Activated T-helper 1 cell treated with anti-CD3 and anti-CD28 coated beads, Interleukin-12 subunit alpha, Interleukin-12 subunit beta, Interleukin-2, Interleukin-4 antibody, amounts not matched to agents 30 ng/mL and 10 ng/mL and 1 ng/mL, durations not matched to agents 14 hours and 24 hours and 36 hours (primary cell): ENCODE data around the gene CSN1S1. TPM values are rescaled to one million over a fixed set of nuclear protein-coding genes. Genes with fewer than 3 reads are reported as not detected.

Experiments
- DNase-seq: peaks from one replicate; pipeline ENCODE4 v3.0.0; 2021; ENCODE audit warnings: low spot score
- H3K27ac Mint-ChIP-seq: one replicate; pipeline ENCODE4 v1.8.0; 2021; ENCODE audit warnings: mild to moderate bottlenecking, mixed read lengths
- H3K27me3 Mint-ChIP-seq: one replicate; pipeline ENCODE4 v1.8.0; 2022; ENCODE audit warnings: mild to moderate bottlenecking, moderate library complexity, mixed read lengths; ENCODE audit not compliant: insufficient read depth
- H3K36me3 Mint-ChIP-seq: one replicate; pipeline ENCODE4 v1.8.0; 2021; ENCODE audit warnings: low read depth, mixed read lengths
- H3K4me1 Mint-ChIP-seq: one replicate; pipeline ENCODE4 v1.8.0; 2021; ENCODE audit warnings: low read depth, mixed read lengths
- H3K4me3 Mint-ChIP-seq: one replicate; pipeline ENCODE4 v1.8.0; 2021; ENCODE audit warnings: mild to moderate bottlenecking, moderate library complexity, mixed read lengths
- H3K9me3 Mint-ChIP-seq: one replicate; pipeline ENCODE4 v1.8.0; 2021; ENCODE audit warnings: mixed read lengths
- intact Hi-C: fragments of 100-400 bp; cut with micrococcal nuclease; formaldehyde crosslinking; loops from one replicate; pipeline ENCODE4 v1.15.1; 2024
- total RNA-seq: library from RNA; stranded (reverse); gene quantifications from 2 replicates; pipeline ENCODE4 v1.2.3, GENCODE V29; 2022

The CSN1S1 gene
- total RNA-seq, 1 donor from 2014 or later = not detected

- H3K9me3 Mint-ChIP-seq = no peaks in the 10 kb centered on the region
- intact Hi-C loops = no loop called here
- no peak for DNase-seq
- no peaks in the 10 kb centered on the region for H3K36me3 Mint-ChIP-seq
- H3K4me3 Mint-ChIP-seq = no peak overlapping the region
- no peaks in the 10 kb centered on the region for H3K27me3 Mint-ChIP-seq
- no peak overlapping the region for H3K27ac Mint-ChIP-seq
- no peaks in the 10 kb centered on the region for H3K4me1 Mint-ChIP-seq
Observed at GRCh38 chr4:69934150-69934549, 3.3 kb downstream of the CSN1S1 start.

DNA sequence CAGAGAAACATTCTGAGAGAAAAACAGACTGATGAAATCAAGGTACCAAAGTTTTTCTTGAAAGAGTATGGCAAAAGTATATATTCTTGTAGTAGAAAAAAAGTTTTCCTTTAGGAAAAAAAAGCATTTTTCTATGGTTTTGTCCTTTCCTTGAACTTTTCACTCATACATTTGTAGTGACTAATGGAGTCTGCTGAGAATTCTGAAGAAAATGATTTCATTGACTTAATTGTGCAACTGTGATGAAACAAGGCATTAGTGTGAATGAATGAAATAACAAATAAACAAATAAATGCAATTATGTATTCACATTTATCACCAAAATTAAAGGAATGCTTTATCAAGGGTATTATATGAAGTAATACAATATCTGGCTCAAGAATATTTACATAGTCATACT is 5.7 kb downstream of the CSN1S1 start:
- no peaks in the 10 kb centered on the region for H3K36me3 Mint-ChIP-seq
- no peak for DNase-seq
- no peaks in the 10 kb centered on the region for H3K9me3 Mint-ChIP-seq
- H3K4me1 Mint-ChIP-seq = no peaks in the 10 kb centered on the region
- intact Hi-C loops = no loop called here
- H3K4me3 Mint-ChIP-seq = no peak overlapping the region
- H3K27me3 Mint-ChIP-seq = no peaks in the 10 kb centered on the region
- H3K27ac Mint-ChIP-seq = no peak overlapping the region

DNA sequence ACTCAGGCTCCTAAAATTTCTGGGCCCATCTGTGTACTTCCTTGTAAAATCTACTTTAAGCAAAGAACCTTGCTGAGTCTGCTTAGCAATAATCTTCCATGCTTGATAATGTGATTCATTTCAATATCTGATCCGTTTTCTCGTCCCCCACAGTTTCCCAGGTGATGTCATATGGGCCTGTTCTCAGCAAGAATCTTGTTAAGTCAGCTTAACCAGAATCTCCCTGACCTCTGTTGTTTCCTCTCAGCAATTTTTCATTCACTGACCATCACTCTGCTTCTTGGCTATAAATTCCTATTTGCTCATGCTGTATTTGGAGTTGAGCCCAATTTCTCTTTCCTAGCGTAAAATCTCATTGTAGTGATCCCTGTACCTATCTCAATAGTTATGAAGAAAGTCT is 20.7 kb downstream of the CSN1S1 start:
- DNase-seq = no peak
- Mint-ChIP-seq H3K9me3 (no peaks in the 10 kb centered on the region), H3K4me3 (no peak overlapping the region), H3K36me3 (no peaks in the 10 kb centered on the region), H3K4me1 (no peaks in the 10 kb centered on the region), H3K27me3 (no peaks in the 10 kb centered on the region), H3K27ac (no peak overlapping the region)
- intact Hi-C loops = no loop called here

DNA sequence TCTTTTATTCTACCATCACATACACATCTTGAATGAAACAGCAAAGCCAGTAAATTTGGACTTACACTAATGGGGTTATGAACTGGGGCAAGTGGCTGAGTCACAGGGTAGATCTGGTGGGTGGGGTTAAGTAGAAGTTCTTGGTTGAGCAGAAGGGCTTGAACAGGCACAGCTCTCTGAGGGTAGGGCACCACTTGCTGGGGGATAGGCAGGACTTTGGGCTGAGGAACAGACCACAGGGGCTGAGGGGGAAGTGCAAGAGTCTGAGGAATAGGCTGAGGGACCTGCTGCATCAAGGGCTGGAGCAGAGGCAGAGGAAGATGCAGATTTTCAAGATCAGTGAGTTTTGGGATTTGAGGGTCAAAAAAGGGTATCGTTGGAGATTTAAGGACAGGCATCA is 26.3 kb downstream of the CSN1S1 start:
- Mint-ChIP-seq H3K27me3 (no peaks in the 10 kb centered on the region), H3K9me3 (no peaks in the 10 kb centered on the region), H3K4me3 (no peak overlapping the region), H3K36me3 (no peaks in the 10 kb centered on the region), H3K4me1 (no peaks in the 10 kb centered on the region), H3K27ac (no peak overlapping the region)
- intact Hi-C loops = no loop called here
- DNase-seq = no peak

DNA sequence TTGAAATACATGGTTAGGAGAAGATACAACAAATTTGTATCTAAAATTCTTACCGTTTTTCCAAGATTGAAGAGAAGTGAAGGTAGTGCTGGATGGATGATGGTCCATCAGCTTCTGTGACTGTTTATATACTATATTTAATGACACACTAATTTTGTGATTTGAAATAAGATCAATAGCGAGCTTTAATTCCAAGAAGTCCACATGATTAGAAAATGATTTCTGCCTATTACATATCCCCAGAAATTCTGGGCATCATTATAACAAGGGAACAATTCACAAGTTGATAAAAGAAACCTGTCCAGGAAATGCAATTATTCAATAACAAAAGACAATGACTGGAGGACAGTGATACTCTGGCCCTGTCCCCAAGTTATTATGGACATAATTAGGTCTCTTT is 34.8 kb downstream of the CSN1S1 start, which contains the start of gene CSN2:
Gene CSN2 (minus strand): TSS at position 101 of the 400 bp plus-strand sequence. CDS start 4,733 bp downstream, outside the sequence.
- Mint-ChIP-seq H3K4me3 (no peak within 1 kb of the TSS), H3K36me3 (no peaks in the 10 kb centered on the region), H3K9me3 (no peaks in the 10 kb centered on the region), H3K4me1 (no peaks in the 10 kb centered on the region), H3K27me3 (no peaks in the 10 kb centered on the region), H3K27ac (no peak within 1 kb of the TSS)
- intact Hi-C loops = no loop called here
- no peak for DNase-seq

GRCh38 chr4:69970071-69970470 is 39.2 kb downstream of the CSN1S1 start:
- intact Hi-C loops = no loop called here
- Mint-ChIP-seq H3K9me3 (no peaks in the 10 kb centered on the region), H3K36me3 (no peaks in the 10 kb centered on the region), H3K4me1 (no peaks in the 10 kb centered on the region), H3K27ac (no peak overlapping the region), H3K27me3 (no peaks in the 10 kb centered on the region), H3K4me3 (no peak overlapping the region)
- DNase-seq = no peak

DNA sequence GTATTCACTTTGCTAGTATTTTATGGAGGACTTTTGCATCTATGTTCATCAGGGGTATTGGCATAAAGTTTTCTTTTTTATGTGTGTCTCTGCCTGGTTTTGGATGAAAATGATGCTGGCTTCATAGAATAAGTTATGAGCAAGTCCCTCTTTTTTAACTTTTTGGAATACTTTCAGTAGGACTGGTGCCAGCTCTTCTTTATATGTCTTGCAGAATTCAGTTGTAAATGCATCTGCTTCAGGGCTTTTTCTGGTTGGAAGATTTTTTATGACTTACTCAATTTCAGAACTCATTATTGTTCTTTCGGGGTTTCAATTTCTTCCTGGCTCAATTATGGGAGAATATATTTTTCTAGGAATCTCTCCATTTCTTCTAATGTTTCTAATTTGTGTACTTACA is 43.8 kb downstream of the CSN1S1 start:
- no peaks in the 10 kb centered on the region for H3K9me3 Mint-ChIP-seq

GRCh38 chr4:69977582-69977981 is 46.7 kb downstream of the CSN1S1 start:
- Mint-ChIP-seq H3K4me1 (no peaks in the 10 kb centered on the region), H3K27me3 (no peaks in the 10 kb centered on the region), H3K27ac (no peak overlapping the region), H3K9me3 (no peaks in the 10 kb centered on the region), H3K36me3 (no peaks in the 10 kb centered on the region), H3K4me3 (no peak overlapping the region)
- no peak for DNase-seq
- intact Hi-C loops = no loop called here

More for the DNA sequence above, 43.8 kb downstream of the CSN1S1 start:
- Mint-ChIP-seq H3K4me1 (no peaks in the 10 kb centered on the region), H3K27ac (no peak overlapping the region), H3K36me3 (no peaks in the 10 kb centered on the region), H3K4me3 (no peak overlapping the region), H3K27me3 (no peaks in the 10 kb centered on the region)
- DNase-seq = no peak
- intact Hi-C loops = no loop called here

DNA sequence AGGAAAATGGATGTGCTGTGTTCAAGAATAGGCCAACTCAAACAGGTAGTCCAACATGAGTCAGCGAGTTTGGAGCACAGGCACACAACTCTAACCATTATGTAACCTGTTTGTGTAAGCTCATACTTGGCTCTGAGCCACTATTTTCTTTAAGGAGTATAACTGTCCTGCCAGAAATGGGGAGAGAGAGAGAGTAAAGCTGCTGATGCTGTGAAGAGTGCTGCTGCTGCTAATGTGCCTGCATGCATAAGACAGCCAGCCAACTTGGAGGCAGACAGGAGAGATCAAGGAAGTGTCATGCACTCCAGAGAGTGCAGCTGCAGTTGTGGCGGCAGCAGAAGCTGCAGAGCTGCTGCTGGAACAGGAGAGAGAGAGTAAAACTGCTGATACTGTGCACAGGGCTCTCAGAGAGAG is 53.2 kb downstream of the CSN1S1 start:
- Mint-ChIP-seq H3K4me3 (no peak overlapping the region), H3K36me3 (no peaks in the 10 kb centered on the region), H3K9me3 (no peaks in the 10 kb centered on the region), H3K27ac (no peak overlapping the region), H3K27me3 (no peaks in the 10 kb centered on the region), H3K4me1 (no peaks in the 10 kb centered on the region)
- no peak for DNase-seq
- intact Hi-C loops = no loop called here

- Mint-ChIP-seq H3K9me3 (no peaks in the 10 kb centered on the region), H3K27ac (no peak overlapping the region), H3K27me3 (no peaks in the 10 kb centered on the region), H3K4me3 (no peak overlapping the region), H3K4me1 (no peaks in the 10 kb centered on the region), H3K36me3 (no peaks in the 10 kb centered on the region)
- no peak for DNase-seq
- intact Hi-C loops = no loop called here
Observed at GRCh38 chr4:69986663-69987062, 55.8 kb downstream of the CSN1S1 start.

GRCh38 chr4:69991016-69991415 is 60.1 kb downstream of the CSN1S1 start:
- Mint-ChIP-seq H3K4me3 (no peak overlapping the region), H3K9me3 (no peaks in the 10 kb centered on the region), H3K27ac (no peak overlapping the region), H3K4me1 (no peaks in the 10 kb centered on the region), H3K36me3 (no peaks in the 10 kb centered on the region), H3K27me3 (no peaks in the 10 kb centered on the region)
- no peak for DNase-seq
- intact Hi-C loops = no loop called here

GRCh38 chr4:69994782-69995181 is 63.9 kb downstream of the CSN1S1 start:
- no peak for DNase-seq
- Mint-ChIP-seq H3K27me3 (no peaks in the 10 kb centered on the region), H3K4me1 (no peaks in the 10 kb centered on the region), H3K9me3 (no peaks in the 10 kb centered on the region), H3K36me3 (no peaks in the 10 kb centered on the region), H3K27ac (no peak overlapping the region), H3K4me3 (no peak overlapping the region)
- intact Hi-C loops = no loop called here

DNA sequence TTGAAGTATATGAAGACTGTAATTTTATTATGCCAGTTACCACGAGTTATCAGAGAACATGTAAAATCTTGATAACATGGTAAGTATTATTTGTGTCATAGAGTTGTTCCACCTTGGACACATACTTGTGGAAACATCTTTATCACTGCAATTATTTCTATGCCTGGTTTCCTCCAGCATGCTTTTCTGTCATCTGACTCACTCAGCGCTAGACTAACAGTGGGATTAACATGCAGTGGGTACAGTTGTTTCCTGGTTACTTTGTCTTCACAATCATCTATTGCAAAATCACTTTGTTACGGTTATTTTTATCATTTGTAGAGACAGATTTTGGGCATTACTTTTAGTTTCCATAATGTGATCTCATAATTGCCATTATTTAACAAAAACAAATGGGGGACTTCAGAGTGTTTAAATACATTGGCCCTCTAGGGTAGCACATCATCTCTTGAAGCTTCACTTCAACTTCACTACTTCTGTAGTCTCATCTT is 64.7 kb downstream of the CSN1S1 start, which contains the start of gene STATH:
Gene STATH (plus strand): TSS at position 441 of the 491 bp plus-strand sequence. CDS start 2,472 bp downstream, outside the sequence.
- intact Hi-C loops = no loop called here
- Mint-ChIP-seq H3K4me3 (no peak within 1 kb of the TSS), H3K4me1 (no peaks in the 10 kb centered on the region), H3K36me3 (no peaks in the 10 kb centered on the region), H3K27me3 (no peaks in the 10 kb centered on the region), H3K9me3 (no peaks in the 10 kb centered on the region), H3K27ac (no peak within 1 kb of the TSS)
- DNase-seq = no peak
